GM12875 (cell line): ENCODE measurements around the gene PHACTR1.

ENCODE experiments used
- H3K4me3 ChIP-seq: one replicate; pipeline ENCODE4 v1.5.1; 2011; ENCODE audit warnings: low read depth, low read length, control low read depth
- TF ChIP-seq, protein P1 (sequence below): IDR thresholded peaks from 2 replicates; pipeline ENCODE4 v1.5.1; 2011; ENCODE audit warnings: low read depth, mild to moderate bottlenecking, control low read depth, inconsistent platforms, low read length, moderate library complexity, borderline replicate concordance; ENCODE audit not compliant: insufficient read depth

PHACTR1 gene

GRCh38 chr6:12811519-12811918 is 95.0 kb downstream of the PHACTR1 start:
- TF ChIP-seq, protein P1, sequence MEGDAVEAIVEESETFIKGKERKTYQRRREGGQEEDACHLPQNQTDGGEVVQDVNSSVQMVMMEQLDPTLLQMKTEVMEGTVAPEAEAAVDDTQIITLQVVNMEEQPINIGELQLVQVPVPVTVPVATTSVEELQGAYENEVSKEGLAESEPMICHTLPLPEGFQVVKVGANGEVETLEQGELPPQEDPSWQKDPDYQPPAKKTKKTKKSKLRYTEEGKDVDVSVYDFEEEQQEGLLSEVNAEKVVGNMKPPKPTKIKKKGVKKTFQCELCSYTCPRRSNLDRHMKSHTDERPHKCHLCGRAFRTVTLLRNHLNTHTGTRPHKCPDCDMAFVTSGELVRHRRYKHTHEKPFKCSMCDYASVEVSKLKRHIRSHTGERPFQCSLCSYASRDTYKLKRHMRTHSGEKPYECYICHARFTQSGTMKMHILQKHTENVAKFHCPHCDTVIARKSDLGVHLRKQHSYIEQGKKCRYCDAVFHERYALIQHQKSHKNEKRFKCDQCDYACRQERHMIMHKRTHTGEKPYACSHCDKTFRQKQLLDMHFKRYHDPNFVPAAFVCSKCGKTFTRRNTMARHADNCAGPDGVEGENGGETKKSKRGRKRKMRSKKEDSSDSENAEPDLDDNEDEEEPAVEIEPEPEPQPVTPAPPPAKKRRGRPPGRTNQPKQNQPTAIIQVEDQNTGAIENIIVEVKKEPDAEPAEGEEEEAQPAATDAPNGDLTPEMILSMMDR: no peak
- no peak overlapping the region for H3K4me3 ChIP-seq

DNA sequence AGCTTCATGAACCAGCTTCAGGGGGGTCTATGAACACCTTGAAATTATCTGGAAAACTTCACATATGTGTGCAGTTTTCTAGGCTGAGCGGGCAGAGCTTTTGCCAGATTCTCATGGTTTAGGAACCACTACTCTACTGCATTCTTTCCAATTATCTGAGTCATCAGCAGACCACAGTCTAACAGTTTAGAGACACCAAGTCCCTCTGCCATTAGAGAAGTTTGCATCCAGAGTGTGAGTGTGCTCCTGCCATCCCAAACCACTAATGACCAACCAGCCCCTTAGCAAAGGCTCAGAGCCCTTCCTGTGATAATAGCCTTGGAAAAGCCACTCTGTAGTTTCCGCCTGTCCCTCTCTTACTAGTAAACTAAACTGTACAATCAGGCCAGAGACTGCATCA is 96.8 kb downstream of the PHACTR1 start:
- TF ChIP-seq, protein P1: no peak
- no peak overlapping the region for H3K4me3 ChIP-seq

DNA sequence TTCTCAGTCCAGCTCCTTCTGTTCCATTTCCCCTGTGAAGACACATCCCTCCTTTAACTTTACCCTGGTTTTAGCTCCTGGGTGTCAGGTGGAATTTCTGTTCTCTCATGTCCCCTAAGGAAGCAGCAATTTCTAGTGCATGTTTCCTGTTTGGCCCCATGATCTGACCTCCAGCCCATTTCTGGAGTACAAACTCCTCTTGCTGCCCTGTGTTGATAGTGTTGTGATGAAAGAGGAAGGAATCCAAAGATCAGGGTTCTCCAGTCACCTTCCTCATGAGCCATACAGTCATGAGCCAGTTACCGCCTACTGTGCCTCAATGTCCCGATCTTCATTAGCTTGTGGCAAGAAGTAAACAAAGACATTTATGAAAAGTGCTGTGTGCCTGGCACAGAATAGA is 97.4 kb downstream of the PHACTR1 start:
- H3K4me3 ChIP-seq: no peak overlapping the region
- TF ChIP-seq, protein P1: no peak

DNA sequence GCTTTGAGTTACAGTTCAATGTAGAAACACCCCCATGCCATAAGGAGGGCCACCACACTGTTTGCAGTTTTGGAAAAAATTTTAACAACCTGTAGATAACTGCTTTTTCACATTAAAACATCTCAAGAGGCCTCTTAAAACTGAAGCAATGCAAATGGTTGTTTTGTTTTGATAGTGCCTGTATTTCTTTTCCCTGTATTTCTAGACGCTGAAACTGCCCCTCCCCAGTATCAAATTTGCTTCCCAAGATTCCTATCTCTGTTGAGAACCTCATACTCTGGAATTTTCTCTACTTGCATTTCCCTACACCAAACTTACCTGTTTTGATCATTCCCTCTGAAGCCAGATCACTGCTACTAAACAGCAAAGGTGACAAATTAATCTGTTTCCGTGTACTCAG is 98.5 kb downstream of the PHACTR1 start:
- H3K4me3 ChIP-seq: no peak overlapping the region
- TF ChIP-seq, protein P1: no peak

DNA sequence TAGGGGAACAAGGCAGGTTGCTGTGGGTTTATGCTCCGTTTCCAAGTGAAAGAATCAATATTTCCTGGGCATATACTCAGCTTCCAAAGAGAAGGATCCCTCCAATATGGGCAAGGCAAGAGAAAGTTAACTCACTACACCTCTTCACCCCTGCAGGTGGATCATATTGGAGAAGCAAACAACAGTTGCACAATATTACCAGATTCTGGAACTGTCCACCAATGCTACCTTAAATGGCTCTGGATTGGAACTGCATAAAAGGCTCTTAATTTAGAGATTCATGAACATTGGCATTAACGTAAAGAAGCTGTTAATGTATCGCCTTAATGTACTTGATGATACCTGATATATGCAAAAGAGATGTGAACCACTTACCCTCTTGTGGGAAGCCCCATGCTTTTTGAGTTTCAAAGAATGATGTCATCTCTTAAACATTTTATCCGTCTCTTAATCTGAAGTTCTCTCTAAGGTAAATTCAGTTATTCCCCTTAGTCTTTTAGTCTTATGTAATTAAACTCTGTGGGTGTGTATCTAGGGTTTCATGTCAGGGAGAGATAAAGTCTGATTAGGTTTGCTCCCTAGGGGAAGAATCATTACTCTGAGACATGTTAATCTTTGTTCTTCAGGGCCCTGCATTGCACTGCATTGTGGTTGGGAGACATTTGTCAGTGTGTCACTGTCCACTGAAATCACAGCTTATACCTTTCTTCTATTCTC is 99.5 kb downstream of the PHACTR1 start:
- no peak overlapping the region for H3K4me3 ChIP-seq
- TF ChIP-seq, protein P1: no peak

DNA sequence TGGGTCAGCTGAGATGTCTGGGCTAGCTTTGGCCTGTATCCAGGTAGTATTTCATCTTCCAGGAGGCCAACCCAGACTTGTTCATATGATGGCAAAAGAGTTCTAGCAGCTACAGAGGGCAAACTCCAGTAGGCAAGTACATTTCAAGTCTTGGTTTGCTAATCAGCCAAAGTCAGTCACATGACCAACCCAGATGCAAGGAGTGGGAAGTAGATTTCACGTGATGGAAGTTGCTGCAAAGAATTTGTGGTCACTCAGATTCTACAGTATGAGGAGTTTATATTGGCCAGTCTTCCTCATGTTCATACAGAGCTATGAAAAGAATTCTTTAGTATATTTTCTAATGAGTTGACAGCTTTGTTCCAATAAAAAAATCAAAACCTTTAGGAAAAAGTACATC is 101.8 kb downstream of the PHACTR1 start:
- TF ChIP-seq, protein P1: no peak
- H3K4me3 ChIP-seq: no peak overlapping the region

- TF ChIP-seq, protein P1: no peak
- no peak overlapping the region for H3K4me3 ChIP-seq
These were observed 107.3 kb downstream of the PHACTR1 start for GRCh38 chr6:12823847-12824246.
